ENCODE results near the gene RASGRP1.
"Not testable (repeated sequence)": the region's sequence is repeated elsewhere in the genome, so short reads cannot be mapped to it uniquely, and the experiment has no call there.

The RASGRP1 gene

DNA sequence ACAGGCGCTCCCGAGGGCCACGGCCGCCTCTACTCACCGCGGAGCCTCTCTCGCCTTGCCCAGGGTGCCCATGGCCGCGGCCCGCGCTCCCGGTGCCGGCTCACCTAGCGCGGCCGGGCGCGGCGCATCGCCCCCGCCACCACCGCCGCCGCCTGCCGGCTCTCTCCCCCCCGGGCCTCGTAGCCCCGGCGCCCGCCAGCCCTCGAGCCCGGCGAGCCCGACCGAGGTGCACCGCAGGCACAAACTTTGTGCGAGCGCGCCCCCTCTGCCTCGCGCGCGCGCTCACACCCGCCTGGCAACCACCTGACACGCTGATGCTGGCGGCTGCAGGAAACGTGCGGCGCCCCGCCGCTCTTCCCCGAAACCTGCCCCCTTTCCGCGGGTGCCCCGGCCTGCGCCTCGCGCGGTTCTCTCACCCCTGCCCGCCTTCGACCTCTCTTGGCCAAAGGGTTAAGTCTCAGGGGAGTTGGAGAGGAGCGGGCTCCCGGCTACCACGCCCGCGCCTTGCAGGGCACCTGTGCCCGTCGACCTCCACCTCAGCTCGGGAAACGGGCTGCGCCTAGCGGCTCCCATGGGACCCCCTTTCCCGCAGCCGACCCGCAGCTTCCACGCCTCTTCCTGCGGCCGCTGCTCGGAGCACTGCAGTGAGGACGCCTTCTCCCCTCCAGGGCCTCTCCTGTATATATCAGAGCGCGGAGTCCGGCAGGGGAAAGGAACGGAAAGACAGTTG is at the start of gene RASGRP1:
Gene RASGRP1, minus strand, starts transcription at position 258 of the 730 bp plus-strand sequence. Its CDS starts 186 bp downstream, at position 72.
- DNase-seq: peak; percentile 13

GRCh38 chr15:38613085-38613484 is 48.5 kb upstream of the RASGRP1 start:
- no peak for DNase-seq

GRCh38 chr15:38612159-38612863 is 47.7 kb upstream of the RASGRP1 start:
- no peak for DNase-seq

DNA sequence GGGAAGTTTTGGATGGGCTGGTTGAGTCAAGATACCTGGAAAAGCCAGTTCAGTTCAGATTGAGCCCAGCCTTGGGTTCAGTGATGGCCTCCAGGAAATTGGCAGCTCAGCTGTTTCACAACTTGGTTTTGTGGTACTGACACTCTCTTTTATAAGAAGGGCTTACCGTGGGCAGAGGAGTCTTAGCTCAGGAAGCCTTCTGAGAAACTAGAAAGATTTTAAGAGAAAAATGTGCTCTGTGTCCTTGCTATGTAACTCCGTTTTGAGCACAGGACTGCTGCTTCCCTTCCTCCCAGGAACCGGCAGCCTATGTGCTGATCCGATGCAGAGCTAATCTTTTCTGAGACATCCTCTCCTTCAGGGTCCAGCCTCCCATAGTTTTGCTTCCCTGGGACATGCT is 46.6 kb upstream of the RASGRP1 start:
- DNase-seq: no peak

GRCh38 chr15:38610748-38611147 is 46.1 kb upstream of the RASGRP1 start:
- no peak for DNase-seq

DNA sequence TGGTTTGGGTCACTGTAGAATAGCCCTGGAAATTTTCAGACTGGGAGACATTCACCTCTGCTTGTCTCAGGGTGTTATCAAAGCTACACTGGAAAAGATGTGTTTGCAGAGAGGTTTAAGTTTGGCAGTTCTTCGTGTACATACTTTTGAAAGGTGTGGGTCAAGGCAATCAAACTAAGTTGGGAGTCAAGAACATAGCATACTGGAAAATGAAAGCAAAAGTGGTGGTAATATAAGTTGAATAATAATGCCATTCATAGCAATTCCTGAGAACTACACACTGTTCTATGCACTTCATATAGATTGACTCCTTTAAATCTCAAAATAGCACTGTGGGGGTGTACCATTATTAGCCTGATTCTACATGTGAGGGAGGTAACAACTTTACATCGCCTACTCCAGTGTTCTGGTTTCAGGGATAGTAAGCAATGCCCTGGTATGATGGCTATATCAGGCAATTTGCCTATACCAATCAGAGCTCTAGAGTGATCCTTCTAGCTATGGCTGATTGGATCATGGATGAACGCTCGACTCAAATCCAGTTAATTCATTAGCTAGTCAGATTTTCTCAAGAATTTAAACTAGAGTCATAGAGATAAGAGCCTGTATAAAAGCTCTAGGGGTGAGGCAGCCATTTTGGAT is 44.6 kb upstream of the RASGRP1 start:
- DNase-seq: no peak

- no peak for DNase-seq
These were observed 44.1 kb upstream of the RASGRP1 start for GRCh38 chr15:38608682-38609081.

GRCh38 chr15:38605744-38606143 is 41.1 kb upstream of the RASGRP1 start:
- no peak for DNase-seq

DNA sequence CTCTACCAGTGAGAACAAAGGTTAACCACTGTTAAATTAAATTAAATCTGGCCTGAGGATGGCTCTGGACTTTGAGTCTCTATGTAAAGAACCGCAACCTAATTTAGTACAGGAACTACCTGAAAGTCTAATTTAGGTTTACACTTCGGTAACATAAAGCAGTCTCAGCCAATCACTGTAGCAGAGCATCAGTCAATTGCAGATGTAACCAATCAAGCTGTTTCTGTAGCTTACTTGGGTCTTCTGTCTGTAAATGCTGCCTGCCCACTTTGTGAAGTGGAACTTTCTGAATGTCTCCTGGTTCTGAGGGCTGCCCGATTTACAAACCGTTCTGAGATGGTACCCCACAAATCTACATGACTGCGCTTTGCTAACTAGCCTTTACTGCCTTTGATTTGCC is 39.1 kb upstream of the RASGRP1 start:
- no peak for DNase-seq

- DNase-seq: no peak
These were observed 38.5 kb upstream of the RASGRP1 start for GRCh38 chr15:38602910-38603670.

DNA sequence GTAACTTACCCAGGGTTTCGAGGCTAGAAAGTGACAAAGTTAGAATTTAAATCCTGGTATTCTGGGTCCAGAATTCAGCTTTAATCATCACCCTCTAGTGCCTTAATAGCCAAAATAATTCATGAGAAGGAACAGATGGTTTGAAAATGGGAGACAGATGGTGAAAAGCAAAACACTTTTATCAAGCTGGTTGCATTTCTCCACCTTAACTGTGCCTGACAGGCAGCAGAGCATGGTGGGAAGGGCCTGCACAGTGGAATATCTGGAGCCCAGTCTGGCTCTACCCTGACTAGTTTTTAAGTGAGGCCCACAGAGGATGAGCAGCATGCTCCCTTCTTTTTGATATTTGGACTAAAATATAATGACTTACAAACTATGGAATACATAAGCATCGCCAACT is 35.6 kb upstream of the RASGRP1 start:
- DNase-seq: no peak

GRCh38 chr15:38598749-38599148 is 34.1 kb upstream of the RASGRP1 start:
- DNase-seq: no peak

- DNase-seq: no peak
These were observed 32.7 kb upstream of the RASGRP1 start for GRCh38 chr15:38597219-38597800.

GRCh38 chr15:38593524-38593923 is 28.9 kb upstream of the RASGRP1 start:
- DNase-seq: no peak

GRCh38 chr15:38589502-38589901 is 24.9 kb upstream of the RASGRP1 start:
- no peak for DNase-seq

DNA sequence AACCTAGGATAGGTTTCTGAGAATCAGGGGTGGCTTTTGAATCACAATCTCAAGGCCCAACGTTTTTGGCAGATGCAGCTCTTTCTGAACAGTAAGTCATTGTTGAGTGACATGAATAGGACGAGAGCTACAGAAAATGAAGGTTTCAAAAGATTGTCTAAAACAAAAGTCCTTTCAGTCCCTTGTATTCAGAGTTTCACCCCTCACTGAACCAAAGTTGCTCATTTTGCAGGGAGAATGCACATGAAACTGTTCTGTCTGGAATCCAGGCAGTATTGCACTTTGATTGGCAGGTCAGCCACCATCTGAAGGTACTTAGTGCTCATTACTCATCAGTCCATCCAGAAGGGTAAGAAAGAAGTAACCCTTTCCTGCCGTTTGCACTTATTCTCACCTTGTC is 24.1 kb upstream of the RASGRP1 start:
- DNase-seq: no peak

DNA sequence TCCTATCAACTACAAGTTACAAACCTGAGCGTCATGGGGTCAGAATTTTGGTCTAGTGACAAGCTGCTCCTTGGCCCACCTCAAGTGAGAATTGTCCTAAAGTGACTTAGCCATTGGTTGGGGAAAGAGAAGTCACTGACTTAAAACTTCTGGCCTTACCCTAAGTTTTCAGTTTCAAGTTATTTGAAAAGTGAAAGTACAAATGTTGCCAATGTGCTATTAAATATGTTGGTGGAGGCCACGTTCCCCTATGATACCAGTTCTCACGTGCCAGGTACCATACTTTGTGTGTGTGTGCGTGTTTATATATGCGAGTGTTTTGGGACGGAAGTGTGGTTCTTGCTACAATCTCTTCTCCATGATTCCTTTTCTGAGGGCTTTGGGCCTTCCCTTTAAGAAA is 22.6 kb upstream of the RASGRP1 start:
- no peak for DNase-seq

DNA sequence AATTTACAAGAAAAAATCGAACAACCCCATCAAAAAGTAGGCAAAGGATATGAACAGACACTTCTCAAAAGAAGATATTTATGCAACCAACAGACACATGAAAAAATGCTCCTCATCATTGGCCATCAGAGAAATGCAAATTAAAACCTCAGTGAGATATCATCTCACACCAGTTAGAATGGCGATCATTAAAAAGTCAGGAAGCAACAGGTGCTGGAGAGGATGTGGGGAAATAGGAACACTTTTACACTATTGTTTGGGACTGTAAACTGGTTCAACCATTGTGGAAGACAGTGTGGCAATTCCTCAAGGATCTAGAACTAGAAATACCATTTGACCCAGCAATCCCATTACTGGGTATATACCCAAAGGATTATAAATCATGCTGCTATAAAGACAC is 21.4 kb upstream of the RASGRP1 start:
- not testable (repeated sequence) for DNase-seq

DNA sequence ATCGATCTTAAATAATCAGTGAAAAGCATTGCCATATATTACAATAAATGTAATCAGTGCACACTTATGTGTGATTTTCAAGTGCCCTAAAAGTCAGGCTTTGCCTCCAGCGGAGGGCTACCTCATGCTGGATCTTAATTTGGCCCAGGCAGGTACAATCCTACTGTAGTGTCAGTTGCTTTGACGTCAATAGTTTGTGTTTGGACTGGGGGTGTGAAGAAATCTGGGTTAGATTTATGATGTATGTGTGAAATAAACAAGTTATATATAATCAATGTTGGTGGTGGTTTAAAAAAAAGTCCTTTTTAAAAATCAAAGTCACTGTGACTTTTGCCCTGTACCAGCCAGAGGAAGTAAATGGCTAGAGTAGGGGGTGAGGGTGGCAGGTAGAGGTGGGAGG is 14.0 kb upstream of the RASGRP1 start:
- no peak for DNase-seq

DNA sequence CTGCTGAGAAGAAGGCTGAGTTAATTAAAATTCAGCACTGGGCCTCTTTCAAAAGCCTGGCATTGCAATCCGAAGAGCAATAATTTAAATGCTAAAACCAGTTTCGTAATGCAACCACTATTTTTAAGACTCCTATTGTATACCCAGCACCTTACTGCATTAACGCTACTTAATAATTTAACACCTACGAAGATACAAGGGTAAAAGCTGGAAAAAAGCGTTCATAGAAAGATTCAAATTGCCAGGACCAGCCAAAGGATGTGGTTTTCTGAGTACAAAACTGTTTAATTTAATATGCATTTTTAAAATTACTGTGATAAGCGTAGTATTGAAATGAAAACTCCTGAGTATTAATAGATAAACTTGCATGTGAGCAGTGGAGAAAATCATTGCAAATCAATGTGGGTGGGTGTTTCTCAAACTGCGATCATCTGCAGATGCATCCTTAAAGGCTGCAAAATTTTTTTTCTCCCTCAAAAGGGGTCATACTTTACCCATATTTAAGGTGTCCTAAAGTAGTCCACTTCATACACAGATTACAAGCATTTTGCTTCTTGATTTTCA is 12.9 kb upstream of the RASGRP1 start:
- DNase-seq: no peak

GRCh38 chr15:38576837-38577236 is 12.2 kb upstream of the RASGRP1 start:
- no peak for DNase-seq

DNA sequence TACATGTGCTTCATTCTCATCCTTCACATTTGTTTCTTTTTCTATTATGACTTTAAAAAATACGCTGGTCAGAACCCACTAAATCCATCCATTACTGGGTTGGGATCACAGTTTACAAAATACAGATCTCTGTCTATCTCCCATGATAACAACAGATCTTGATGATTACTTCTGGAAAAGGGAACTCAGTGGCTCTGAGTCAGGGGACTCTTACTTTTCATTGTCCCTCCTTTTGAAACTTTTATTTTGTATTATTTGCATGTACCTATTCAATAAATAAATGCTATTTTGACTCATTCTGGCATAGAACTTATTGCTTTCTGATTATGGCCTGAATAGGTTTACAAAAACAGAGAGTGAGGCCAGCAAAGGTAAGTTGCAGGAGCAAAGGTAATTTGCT is 11.6 kb upstream of the RASGRP1 start:
- DNase-seq: no peak

GRCh38 chr15:38565287-38565670 is 665 bp upstream of the RASGRP1 start:
- no peak for DNase-seq

Data from NCI-H774 (cell line).